SK-N-SH treated with all-trans-retinoic acid at 6 μM for 48 hours (cell line): ENCODE data around the gene LAMTOR4.

Experiments
- ATAC-seq: fragments of 200-7000 bp; cut with Tn5 transposase; 3 replicates; pipeline ENCODE4 v1.9.1; 2020; ENCODE audit warnings: mild to moderate bottlenecking, moderate library complexity
- ARNTL ChIP-seq: fragments of 450-650 bp; formaldehyde crosslinking; IDR thresholded peaks from 2 replicates; pipeline ENCODE4 v1.5.0; 2020; ENCODE audit warnings: low read depth, mild to moderate bottlenecking, moderate library complexity, borderline replicate concordance
- BACH2 ChIP-seq: fragments of 250-450 bp; sonication (Bioruptor Pico); IDR thresholded peaks from 2 replicates; pipeline ENCODE4 v1.9.0; 2021; ENCODE audit warnings: mild to moderate bottlenecking, borderline replicate concordance
- CSDC2 ChIP-seq: fragments of 250-450 bp; sonication (Bioruptor Pico); IDR thresholded peaks from 2 replicates; pipeline ENCODE4 v1.5.0; 2020; ENCODE audit warnings: mild to moderate bottlenecking, moderate library complexity
- ESRRG ChIP-seq: fragments of 250-450 bp; sonication (Bioruptor Pico); IDR thresholded peaks from 2 replicates; pipeline ENCODE4 v1.6.1; 2021; ENCODE audit warnings: mild to moderate bottlenecking
- GLIS3 ChIP-seq: fragments of 250-450 bp; sonication (Bioruptor Pico); IDR thresholded peaks from 2 replicates; pipeline ENCODE4 v1.5.0; 2020; ENCODE audit warnings: mild to moderate bottlenecking, moderate library complexity
- ISL1 ChIP-seq: fragments of 250-450 bp; sonication (Bioruptor Pico); IDR thresholded peaks from 2 replicates; pipeline ENCODE4 v2.1.2; 2022; ENCODE audit warnings: mild to moderate bottlenecking, moderate library complexity
- OSR1 ChIP-seq: fragments of 250-450 bp; sonication (Bioruptor Pico); IDR thresholded peaks from 2 replicates; pipeline ENCODE4 v1.8.0; 2022; ENCODE audit warnings: moderate library complexity, mild to moderate bottlenecking, inconsistent platforms
- PATZ1 ChIP-seq: fragments of 250-450 bp; sonication (Bioruptor Pico); IDR thresholded peaks from 2 replicates; pipeline ENCODE4 v1.8.0; 2020; ENCODE audit warnings: mild to moderate bottlenecking, moderate library complexity, borderline replicate concordance
- PPARA ChIP-seq: fragments of 250-450 bp; sonication (Bioruptor Pico); IDR thresholded peaks from 2 replicates; pipeline ENCODE4 v1.5.0; 2020; ENCODE audit warnings: mild to moderate bottlenecking, borderline replicate concordance
- RARB ChIP-seq: fragments of 250-450 bp; sonication (Bioruptor Pico); IDR thresholded peaks from 2 replicates; pipeline ENCODE4 v1.8.0; 2021; ENCODE audit warnings: mild to moderate bottlenecking, moderate library complexity
- SNAI2 ChIP-seq: fragments of 250-450 bp; sonication (Bioruptor Pico); IDR thresholded peaks from 2 replicates; pipeline ENCODE4 v1.5.0; 2020; ENCODE audit warnings: mild to moderate bottlenecking, moderate library complexity
- TOX ChIP-seq: fragments of 250-450 bp; sonication (Bioruptor Pico); IDR thresholded peaks from 2 replicates; pipeline ENCODE4 v1.8.0; 2021; ENCODE audit warnings: mild to moderate bottlenecking, moderate library complexity, borderline replicate concordance
- TSHZ2 ChIP-seq: fragments of 250-450 bp; sonication (Bioruptor Pico); IDR thresholded peaks from 2 replicates; pipeline ENCODE4 v1.5.0; 2020; ENCODE audit warnings: mild to moderate bottlenecking, moderate library complexity
- ZC3H10 ChIP-seq: fragments of 250-450 bp; sonication (Bioruptor Pico); IDR thresholded peaks from 2 replicates; pipeline ENCODE4 v1.5.1; 2021; ENCODE audit warnings: mild to moderate bottlenecking, moderate library complexity
- ZFP3 ChIP-seq: fragments of 250-450 bp; sonication (Bioruptor Pico); IDR thresholded peaks from 2 replicates; pipeline ENCODE4 v1.5.0; 2020; ENCODE audit warnings: mild to moderate bottlenecking, moderate library complexity
- ZFP30 ChIP-seq: fragments of 450-650 bp; formaldehyde crosslinking; IDR thresholded peaks from 2 replicates; pipeline ENCODE4 v1.5.0; 2022; ENCODE audit warnings: mild to moderate bottlenecking, moderate library complexity
- ZNF565 ChIP-seq: fragments of 450-650 bp; formaldehyde crosslinking; conservative IDR thresholded peaks from 2 replicates; pipeline ENCODE4 v1.5.0; 2020; ENCODE audit warnings: low read depth, mild to moderate bottlenecking, moderate library complexity
- ZNF70 ChIP-seq: fragments of 450-650 bp; formaldehyde crosslinking; IDR thresholded peaks from 2 replicates; pipeline ENCODE4 v1.5.0; 2020; ENCODE audit warnings: mild to moderate bottlenecking, moderate library complexity
- ZNF8 ChIP-seq: fragments of 450-650 bp; formaldehyde crosslinking; IDR thresholded peaks from 2 replicates; pipeline ENCODE4 v1.5.0; 2020; ENCODE audit warnings: mild to moderate bottlenecking, moderate library complexity
- TF ChIP-seq, protein P1 (sequence below): fragments of 250-450 bp; sonication (Bioruptor Pico); IDR thresholded peaks from 2 replicates; pipeline ENCODE4 v1.8.0; 2021; ENCODE audit warnings: low read depth, mild to moderate bottlenecking, moderate library complexity, borderline replicate concordance
- TF ChIP-seq, protein P2 (sequence below): fragments of 250-450 bp; sonication (Bioruptor Pico); IDR thresholded peaks from 2 replicates; pipeline ENCODE4 v1.5.1; 2021; ENCODE audit warnings: mild to moderate bottlenecking, moderate library complexity

The LAMTOR4 gene

GRCh38 chr7:100153708-100154535 lies 5.2 kb downstream of the LAMTOR4 start:
- TF ChIP-seq ZNF565 (CRISPR knock-in tag): no peak
- TF ChIP-seq ARNTL (CRISPR knock-in tag): no peak
- no peak for TF ChIP-seq SNAI2
- no peak for TF ChIP-seq CSDC2 (CRISPR knock-in tag)
- TF ChIP-seq ZFP3 (CRISPR knock-in tag): no peak
- TF ChIP-seq ESRRG (CRISPR knock-in tag): no peak
- TF ChIP-seq PATZ1 (CRISPR knock-in tag): no peak
- no peak for TF ChIP-seq ISL1 (CRISPR knock-in tag)
- TF ChIP-seq BACH2 (CRISPR knock-in tag): no peak
- TF ChIP-seq OSR1 (CRISPR knock-in tag): no peak
- TF ChIP-seq, protein P1, sequence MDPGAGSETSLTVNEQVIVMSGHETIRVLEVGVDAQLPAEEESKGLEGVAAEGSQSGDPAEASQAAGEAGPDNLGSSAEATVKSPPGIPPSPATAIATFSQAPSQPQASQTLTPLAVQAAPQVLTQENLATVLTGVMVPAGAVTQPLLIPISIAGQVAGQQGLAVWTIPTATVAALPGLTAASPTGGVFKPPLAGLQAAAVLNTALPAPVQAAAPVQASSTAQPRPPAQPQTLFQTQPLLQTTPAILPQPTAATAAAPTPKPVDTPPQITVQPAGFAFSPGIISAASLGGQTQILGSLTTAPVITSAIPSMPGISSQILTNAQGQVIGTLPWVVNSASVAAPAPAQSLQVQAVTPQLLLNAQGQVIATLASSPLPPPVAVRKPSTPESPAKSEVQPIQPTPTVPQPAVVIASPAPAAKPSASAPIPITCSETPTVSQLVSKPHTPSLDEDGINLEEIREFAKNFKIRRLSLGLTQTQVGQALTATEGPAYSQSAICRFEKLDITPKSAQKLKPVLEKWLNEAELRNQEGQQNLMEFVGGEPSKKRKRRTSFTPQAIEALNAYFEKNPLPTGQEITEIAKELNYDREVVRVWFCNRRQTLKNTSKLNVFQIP (CRISPR knock-in tag): no peak
- no peak for TF ChIP-seq TOX (CRISPR knock-in tag)
- no peak for TF ChIP-seq RARB (CRISPR knock-in tag)
- TF ChIP-seq GLIS3 (CRISPR knock-in tag): no peak
- TF ChIP-seq ZNF8 (CRISPR knock-in tag): no peak
- no peak for ATAC-seq

- no peak for ATAC-seq
- TF ChIP-seq CSDC2 (CRISPR knock-in tag) (no peak), TOX (CRISPR knock-in tag) (no peak), ARNTL (CRISPR knock-in tag) (no peak), PPARA (no peak), ZC3H10 (no peak), TSHZ2 (CRISPR knock-in tag) (no peak), ZFP3 (CRISPR knock-in tag) (no peak), ESRRG (CRISPR knock-in tag) (no peak), BACH2 (CRISPR knock-in tag) (no peak), SNAI2 (no peak), RARB (CRISPR knock-in tag) (no peak), PATZ1 (CRISPR knock-in tag) (no peak), OSR1 (CRISPR knock-in tag) (no peak), ZFP30 (CRISPR knock-in tag) (no peak), ZNF70 (no peak), ISL1 (CRISPR knock-in tag) (no peak), ZNF8 (CRISPR knock-in tag) (no peak), ZNF565 (CRISPR knock-in tag) (no peak)
- TF ChIP-seq, protein P1 (CRISPR knock-in tag): no peak
- TF ChIP-seq, protein P2, sequence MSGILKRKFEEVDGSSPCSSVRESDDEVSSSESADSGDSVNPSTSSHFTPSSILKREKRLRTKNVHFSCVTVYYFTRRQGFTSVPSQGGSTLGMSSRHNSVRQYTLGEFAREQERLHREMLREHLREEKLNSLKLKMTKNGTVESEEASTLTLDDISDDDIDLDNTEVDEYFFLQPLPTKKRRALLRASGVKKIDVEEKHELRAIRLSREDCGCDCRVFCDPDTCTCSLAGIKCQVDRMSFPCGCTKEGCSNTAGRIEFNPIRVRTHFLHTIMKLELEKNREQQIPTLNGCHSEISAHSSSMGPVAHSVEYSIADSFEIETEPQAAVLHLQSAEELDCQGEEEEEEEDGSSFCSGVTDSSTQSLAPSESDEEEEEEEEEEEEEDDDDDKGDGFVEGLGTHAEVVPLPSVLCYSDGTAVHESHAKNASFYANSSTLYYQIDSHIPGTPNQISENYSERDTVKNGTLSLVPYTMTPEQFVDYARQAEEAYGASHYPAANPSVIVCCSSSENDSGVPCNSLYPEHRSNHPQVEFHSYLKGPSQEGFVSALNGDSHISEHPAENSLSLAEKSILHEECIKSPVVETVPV (CRISPR knock-in tag): no peak
Observed at GRCh38 chr7:100154651-100155491, 6.2 kb downstream of the LAMTOR4 start.
